NCI-H2081 treated with DMSO at 0.1 percent for 48 hours (cell line): ENCODE data around the gene MVB12B.
A peak's percentile ranks its signal among the peaks of the same experiment; 100 is the strongest.
"Not testable (repeated sequence)": the region's sequence is repeated elsewhere in the genome, so short reads cannot be mapped to it uniquely, and the experiment has no call there.

Source experiments
- DNase-seq: peaks from one replicate; lab custom pipeline; 2025; lab: John Stamatoyannopoulos, UW

Gene MVB12B

GRCh38 chr9:126326228-126327005, at the start of gene MVB12B:
MVB12B (plus strand) TSS chr9:126326829; CDS start chr9:126326930, 101 bp downstream.
- DNase-seq = no peak

- no peak for DNase-seq
Measured at GRCh38 chr9:126283799-126284465, 42.7 kb upstream of the MVB12B start.

- not testable (repeated sequence) for DNase-seq
Measured at GRCh38 chr9:126285652-126286051, 41.0 kb upstream of the MVB12B start.

- DNase-seq = no peak
Measured at GRCh38 chr9:126287166-126287866, 39.3 kb upstream of the MVB12B start.

GRCh38 chr9:126290871-126291270, 35.8 kb upstream of the MVB12B start:
- no peak for DNase-seq

GRCh38 chr9:126291925-126292324, 34.7 kb upstream of the MVB12B start:
- no peak for DNase-seq

GRCh38 chr9:126292736-126293521, 33.7 kb upstream of the MVB12B start:
- no peak for DNase-seq

- no peak for DNase-seq
Measured at GRCh38 chr9:126293522-126293889, 33.1 kb upstream of the MVB12B start.

GRCh38 chr9:126294331-126295081, 32.1 kb upstream of the MVB12B start:
- no peak for DNase-seq

- no peak for DNase-seq
Measured at GRCh38 chr9:126295082-126295477, 31.5 kb upstream of the MVB12B start.

GRCh38 chr9:126295516-126295915, 31.1 kb upstream of the MVB12B start:
- no peak for DNase-seq

- DNase-seq = no peak
Measured at GRCh38 chr9:126295936-126296600, 30.6 kb upstream of the MVB12B start.

GRCh38 chr9:126296687-126297086, 29.9 kb upstream of the MVB12B start:
- no peak for DNase-seq

- no peak for DNase-seq
Measured at GRCh38 chr9:126297661-126298060, 29.0 kb upstream of the MVB12B start.

- no peak for DNase-seq
Measured at GRCh38 chr9:126298063-126298801, 28.4 kb upstream of the MVB12B start.

- DNase-seq = no peak
Measured at GRCh38 chr9:126299706-126300276, 26.8 kb upstream of the MVB12B start.

GRCh38 chr9:126301196-126301595, 25.4 kb upstream of the MVB12B start:
- no peak for DNase-seq

GRCh38 chr9:126301985-126302603, 24.5 kb upstream of the MVB12B start:
- peak; percentile 4 for DNase-seq

- DNase-seq = no peak
Measured at GRCh38 chr9:126302730-126303129, 23.9 kb upstream of the MVB12B start.
